T-helper 17 cell (primary cell): ENCODE results near the gene GRIK3. TPM values are rescaled to one million over a fixed set of nuclear protein-coding genes. Genes with fewer than 3 reads are reported as not detected.

Experiments used
- ATAC-seq: fragments of 150-1000 bp; cut with Tn5 transposase; 2 replicates; pipeline ENCODE4 v1.10.0; 2021; ENCODE audit warnings: mild to moderate bottlenecking, moderate library complexity
- DNase-seq, 3 donors: peaks; one replicate each; pipeline versions ENCODE4 v3.0.0 to v3.0.0-alpha.2; 2020 to 2021
- H3K9me3 ChIP-seq: one replicate; pipeline ENCODE4 v1.7.0; 2013; ENCODE audit warnings: low read length, mild to moderate bottlenecking; ENCODE audit not compliant: control insufficient read depth, poor library complexity, severe bottlenecking
- H3K27ac Mint-ChIP-seq: one replicate; pipeline ENCODE4 v1.8.0; 2022; ENCODE audit warnings: mild to moderate bottlenecking, moderate library complexity, mixed read lengths
- H3K27me3 Mint-ChIP-seq: one replicate; pipeline ENCODE4 v1.8.0; 2022; ENCODE audit warnings: mixed read lengths
- H3K36me3 Mint-ChIP-seq: one replicate; pipeline ENCODE4 v1.8.0; 2022; ENCODE audit warnings: low read depth, mixed read lengths
- H3K4me1 Mint-ChIP-seq: one replicate; pipeline ENCODE4 v1.8.0; 2022; ENCODE audit warnings: mild to moderate bottlenecking, mixed read lengths
- H3K4me3 Mint-ChIP-seq: one replicate; pipeline ENCODE4 v1.8.0; 2022; ENCODE audit warnings: mild to moderate bottlenecking, moderate library complexity, mixed read lengths
- total RNA-seq, 4 donors: library from RNA in 2 of 4; stranded (reverse) in 2 of 4; gene quantifications; one replicate each; pipeline ENCODE4 v1.2.3 and lab custom pipeline; 2022 to 2026

Gene GRIK3
- total RNA-seq, 2 donors from 2014 or later = not detected

- no peaks in the 10 kb centered on the region for H3K9me3 ChIP-seq
- Mint-ChIP-seq H3K27me3 (peaks cover 16% of the 10 kb centered on the region), H3K36me3 (no peaks in the 10 kb centered on the region), H3K4me1 (no peaks in the 10 kb centered on the region), H3K27ac (no peak overlapping the region), H3K4me3 (no peak overlapping the region)
- DNase-seq = no peak
- no peak for ATAC-seq
Measured at GRCh38 chr1:37020653-37021277, 13.6 kb downstream of the GRIK3 start.

DNA sequence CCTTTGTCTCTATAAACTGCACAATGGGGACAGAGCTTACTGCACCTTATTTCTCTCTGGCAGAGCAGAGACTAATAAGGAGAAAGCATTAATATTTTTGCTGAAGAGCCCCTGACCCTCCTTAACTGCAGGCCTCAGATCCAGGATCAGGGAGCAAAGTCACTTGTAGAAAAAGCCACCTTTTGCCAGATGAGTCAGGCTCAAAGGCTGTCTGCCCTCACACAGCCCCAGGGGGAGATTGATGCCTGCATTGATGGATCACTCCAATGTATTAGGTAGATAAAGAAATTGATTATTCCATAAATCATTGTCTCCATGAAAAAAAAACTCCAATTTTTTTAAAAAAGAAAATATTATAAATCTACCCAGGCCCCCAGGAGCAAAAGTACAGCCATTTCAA lies 15.8 kb downstream of the GRIK3 start:
- DNase-seq (no peak), ATAC-seq (no peak)
- Mint-ChIP-seq H3K27me3 (peaks cover 14% of the 10 kb centered on the region), H3K4me1 (no peaks in the 10 kb centered on the region), H3K36me3 (no peaks in the 10 kb centered on the region), H3K27ac (no peak overlapping the region), H3K4me3 (no peak overlapping the region)
- no peaks in the 10 kb centered on the region for H3K9me3 ChIP-seq

- Mint-ChIP-seq H3K36me3 (no peaks in the 10 kb centered on the region), H3K4me3 (no peak overlapping the region), H3K4me1 (no peaks in the 10 kb centered on the region), H3K27ac (no peak overlapping the region), H3K27me3 (peaks cover 14% of the 10 kb centered on the region)
- H3K9me3 ChIP-seq = no peaks in the 10 kb centered on the region
- ATAC-seq = no peak
- DNase-seq = no peak
Measured at GRCh38 chr1:37017720-37018119, 16.6 kb downstream of the GRIK3 start.

DNA sequence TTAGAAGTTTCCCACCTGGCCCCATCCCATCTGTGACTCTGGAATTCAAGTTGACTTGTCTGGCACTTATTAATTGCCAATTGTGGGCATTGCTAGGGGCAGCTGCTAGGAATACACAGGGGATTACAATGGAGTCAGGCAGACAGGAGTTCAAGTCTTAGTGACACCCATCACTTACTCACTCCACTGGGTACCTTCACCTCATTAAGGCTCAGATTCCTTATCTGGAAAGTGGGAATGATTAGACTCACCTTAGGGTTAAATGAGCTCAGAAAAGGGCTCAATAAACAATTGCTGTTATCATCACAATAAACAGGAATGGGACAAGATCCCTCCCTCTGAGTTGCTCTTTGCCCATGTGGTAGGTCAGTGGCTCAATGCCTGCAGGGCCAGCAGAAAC lies 18.2 kb downstream of the GRIK3 start:
- ATAC-seq (no peak), DNase-seq (no peak)
- Mint-ChIP-seq H3K27ac (no peak overlapping the region), H3K27me3 (peaks cover 16% of the 10 kb centered on the region), H3K36me3 (no peaks in the 10 kb centered on the region), H3K4me3 (no peak overlapping the region), H3K4me1 (no peaks in the 10 kb centered on the region)
- no peaks in the 10 kb centered on the region for H3K9me3 ChIP-seq

GRCh38 chr1:37015713-37016112 lies 18.6 kb downstream of the GRIK3 start:
- Mint-ChIP-seq H3K36me3 (no peaks in the 10 kb centered on the region), H3K4me1 (no peaks in the 10 kb centered on the region), H3K27ac (no peak overlapping the region), H3K4me3 (no peak overlapping the region), H3K27me3 (peaks cover 19% of the 10 kb centered on the region)
- DNase-seq (no peak), ATAC-seq (no peak)
- no peaks in the 10 kb centered on the region for H3K9me3 ChIP-seq

GRCh38 chr1:37012226-37012625 lies 22.1 kb downstream of the GRIK3 start:
- Mint-ChIP-seq H3K4me1 (no peaks in the 10 kb centered on the region), H3K27me3 (peaks cover 34% of the 10 kb centered on the region), H3K27ac (no peak overlapping the region), H3K4me3 (no peak overlapping the region), H3K36me3 (no peaks in the 10 kb centered on the region)
- H3K9me3 ChIP-seq = no peaks in the 10 kb centered on the region
- DNase-seq (no peak), ATAC-seq (no peak)

- Mint-ChIP-seq H3K27ac (no peak overlapping the region), H3K36me3 (no peaks in the 10 kb centered on the region), H3K27me3 (peaks cover 36% of the 10 kb centered on the region), H3K4me3 (no peak overlapping the region), H3K4me1 (no peaks in the 10 kb centered on the region)
- no peaks in the 10 kb centered on the region for H3K9me3 ChIP-seq
- no peak for DNase-seq
- no peak for ATAC-seq
Measured at GRCh38 chr1:37010011-37010410, 24.3 kb downstream of the GRIK3 start.

DNA sequence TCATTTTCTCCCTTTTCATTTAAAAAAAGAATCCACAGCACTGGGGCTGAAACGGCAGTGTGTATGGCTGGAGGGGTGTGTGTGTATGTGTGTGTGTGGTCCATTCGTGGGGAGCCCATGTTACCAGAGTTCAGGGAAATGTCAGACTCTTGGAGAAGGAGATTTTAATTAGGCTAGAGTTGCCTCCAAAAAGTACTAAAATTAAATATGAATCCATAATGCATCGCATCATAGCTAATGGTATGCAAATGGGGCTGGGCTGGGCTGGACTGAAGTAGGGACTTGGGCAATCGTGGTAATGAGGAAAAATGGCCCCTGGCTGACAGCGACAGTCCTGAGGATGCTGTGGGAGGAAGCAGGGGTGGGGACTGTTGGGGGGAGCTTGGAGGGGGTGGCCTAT lies 24.8 kb downstream of the GRIK3 start:
- Mint-ChIP-seq H3K27me3 (peaks cover 40% of the 10 kb centered on the region), H3K4me1 (no peaks in the 10 kb centered on the region), H3K27ac (no peak overlapping the region), H3K36me3 (no peaks in the 10 kb centered on the region), H3K4me3 (no peak overlapping the region)
- DNase-seq (no peak), ATAC-seq (no peak)
- no peaks in the 10 kb centered on the region for H3K9me3 ChIP-seq

GRCh38 chr1:37006132-37006868 lies 28.0 kb downstream of the GRIK3 start:
- Mint-ChIP-seq H3K27me3 (peaks cover 63% of the 10 kb centered on the region), H3K4me3 (no peak overlapping the region), H3K27ac (no peak overlapping the region), H3K4me1 (no peaks in the 10 kb centered on the region), H3K36me3 (no peaks in the 10 kb centered on the region)
- H3K9me3 ChIP-seq = no peaks in the 10 kb centered on the region
- no peak for DNase-seq
- ATAC-seq = no peak

DNA sequence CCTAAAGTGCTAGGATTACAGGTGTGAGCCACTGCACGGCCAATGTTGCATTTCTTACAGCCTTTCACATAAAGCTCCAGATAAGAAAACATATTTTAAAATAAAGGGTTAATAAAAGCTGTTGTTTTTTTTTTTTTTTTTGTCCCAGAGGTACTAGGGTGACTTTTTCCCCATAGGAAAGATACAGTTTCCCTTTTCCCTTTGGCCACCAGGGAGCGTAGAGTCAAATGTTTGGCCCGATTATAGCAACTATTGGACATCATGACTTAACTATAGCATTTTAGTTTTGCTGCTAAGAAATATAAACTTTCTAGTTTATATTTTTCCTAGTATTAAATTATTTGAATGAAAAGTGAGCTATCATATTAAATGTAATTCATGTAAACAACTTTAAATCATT lies 31.4 kb downstream of the GRIK3 start:
- Mint-ChIP-seq H3K4me1 (no peaks in the 10 kb centered on the region), H3K27ac (no peak overlapping the region), H3K36me3 (no peaks in the 10 kb centered on the region)

GRCh38 chr1:37001703-37002102 lies 32.6 kb downstream of the GRIK3 start:
- Mint-ChIP-seq H3K27ac (no peak overlapping the region), H3K4me3 (no peak overlapping the region), H3K36me3 (no peaks in the 10 kb centered on the region), H3K4me1 (no peaks in the 10 kb centered on the region), H3K27me3 (peaks cover 68% of the 10 kb centered on the region)
- ATAC-seq (no peak), DNase-seq (no peak)
- no peaks in the 10 kb centered on the region for H3K9me3 ChIP-seq

More for the DNA sequence above, 31.4 kb downstream of the GRIK3 start:
- ATAC-seq (no peak), DNase-seq (no peak)
- no peak overlapping the region for H3K4me3 Mint-ChIP-seq
- H3K27me3 Mint-ChIP-seq = peaks cover 72% of the 10 kb centered on the region
- H3K9me3 ChIP-seq = no peaks in the 10 kb centered on the region

DNA sequence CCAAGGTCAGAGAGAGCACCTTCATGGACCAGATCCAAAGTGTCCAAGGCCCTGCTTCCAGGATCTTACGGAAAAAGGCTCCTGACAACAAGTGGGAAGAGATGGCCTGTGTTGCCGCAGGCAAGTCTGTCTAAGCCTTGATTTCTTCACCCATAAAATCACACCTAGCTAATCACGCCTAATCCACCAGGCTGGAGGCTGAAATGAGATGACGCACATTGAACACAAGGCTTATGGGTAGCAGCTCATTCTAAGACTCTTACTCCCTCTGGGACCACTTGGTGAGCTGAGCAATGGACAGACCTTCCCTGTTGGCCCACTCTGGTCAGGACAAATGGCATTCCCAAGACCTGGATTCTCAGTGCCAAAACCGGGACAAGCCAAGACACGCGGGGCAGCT lies 38.2 kb downstream of the GRIK3 start:
- no peaks in the 10 kb centered on the region for H3K9me3 ChIP-seq
- Mint-ChIP-seq H3K27me3 (peaks cover 85% of the 10 kb centered on the region), H3K36me3 (no peaks in the 10 kb centered on the region), H3K4me3 (no peak overlapping the region), H3K4me1 (no peaks in the 10 kb centered on the region), H3K27ac (no peak overlapping the region)
- no peak for ATAC-seq
- DNase-seq = no peak

DNA sequence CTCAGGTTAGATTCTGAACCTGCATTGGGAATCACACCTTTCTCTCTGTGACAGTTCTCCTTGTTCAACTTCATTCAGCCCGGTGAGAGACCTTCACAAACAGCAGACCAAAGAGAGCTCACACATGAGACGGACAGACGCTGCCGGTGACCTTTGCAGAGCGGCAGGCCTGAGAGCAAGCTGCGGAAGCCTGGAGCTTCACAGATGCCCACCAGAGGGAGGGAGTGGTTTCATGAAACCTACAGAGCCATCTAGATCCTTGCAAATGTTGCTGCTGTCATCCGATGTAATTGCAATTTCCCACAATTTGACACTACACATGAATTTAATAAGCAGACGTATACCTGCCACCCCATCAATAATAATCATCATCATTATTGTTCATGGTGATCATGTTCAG lies 39.4 kb downstream of the GRIK3 start:
- H3K9me3 ChIP-seq = no peaks in the 10 kb centered on the region
- ATAC-seq (no peak), DNase-seq (no peak)
- Mint-ChIP-seq H3K27me3 (peaks cover 90% of the 10 kb centered on the region), H3K27ac (no peak overlapping the region), H3K36me3 (no peaks in the 10 kb centered on the region), H3K4me3 (no peak overlapping the region), H3K4me1 (no peaks in the 10 kb centered on the region)

- no peaks in the 10 kb centered on the region for H3K9me3 ChIP-seq
- no peak overlapping the region for H3K4me3 Mint-ChIP-seq
- H3K27me3 Mint-ChIP-seq = peaks cover 90% of the 10 kb centered on the region
- DNase-seq (no peak), ATAC-seq (no peak)
- H3K4me1 Mint-ChIP-seq = no peaks in the 10 kb centered on the region
- H3K36me3 Mint-ChIP-seq = no peaks in the 10 kb centered on the region
- no peak overlapping the region for H3K27ac Mint-ChIP-seq
Measured at GRCh38 chr1:36994294-36994693, 40.0 kb downstream of the GRIK3 start.
